Measurements from ENCODE around the gene NPAS3.

- TF ChIP-seq, protein P1, sequence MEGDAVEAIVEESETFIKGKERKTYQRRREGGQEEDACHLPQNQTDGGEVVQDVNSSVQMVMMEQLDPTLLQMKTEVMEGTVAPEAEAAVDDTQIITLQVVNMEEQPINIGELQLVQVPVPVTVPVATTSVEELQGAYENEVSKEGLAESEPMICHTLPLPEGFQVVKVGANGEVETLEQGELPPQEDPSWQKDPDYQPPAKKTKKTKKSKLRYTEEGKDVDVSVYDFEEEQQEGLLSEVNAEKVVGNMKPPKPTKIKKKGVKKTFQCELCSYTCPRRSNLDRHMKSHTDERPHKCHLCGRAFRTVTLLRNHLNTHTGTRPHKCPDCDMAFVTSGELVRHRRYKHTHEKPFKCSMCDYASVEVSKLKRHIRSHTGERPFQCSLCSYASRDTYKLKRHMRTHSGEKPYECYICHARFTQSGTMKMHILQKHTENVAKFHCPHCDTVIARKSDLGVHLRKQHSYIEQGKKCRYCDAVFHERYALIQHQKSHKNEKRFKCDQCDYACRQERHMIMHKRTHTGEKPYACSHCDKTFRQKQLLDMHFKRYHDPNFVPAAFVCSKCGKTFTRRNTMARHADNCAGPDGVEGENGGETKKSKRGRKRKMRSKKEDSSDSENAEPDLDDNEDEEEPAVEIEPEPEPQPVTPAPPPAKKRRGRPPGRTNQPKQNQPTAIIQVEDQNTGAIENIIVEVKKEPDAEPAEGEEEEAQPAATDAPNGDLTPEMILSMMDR (IDR thresholded peaks at IDR 0.05): no peak
- TF ChIP-seq POLR2A (IDR thresholded peaks at IDR 0.05): no peak
Observed at GRCh38 chr14:33381717-33382116, 443.0 kb downstream of the NPAS3 start.
